SHP77 (cell line): Measurements from ENCODE around the gene CLCN7.

Experiments
- DNase-seq, 2 experiments: peaks; one replicate each; lab custom pipeline; 2025; lab: John Stamatoyannopoulos, UW

The CLCN7 gene

DNA sequence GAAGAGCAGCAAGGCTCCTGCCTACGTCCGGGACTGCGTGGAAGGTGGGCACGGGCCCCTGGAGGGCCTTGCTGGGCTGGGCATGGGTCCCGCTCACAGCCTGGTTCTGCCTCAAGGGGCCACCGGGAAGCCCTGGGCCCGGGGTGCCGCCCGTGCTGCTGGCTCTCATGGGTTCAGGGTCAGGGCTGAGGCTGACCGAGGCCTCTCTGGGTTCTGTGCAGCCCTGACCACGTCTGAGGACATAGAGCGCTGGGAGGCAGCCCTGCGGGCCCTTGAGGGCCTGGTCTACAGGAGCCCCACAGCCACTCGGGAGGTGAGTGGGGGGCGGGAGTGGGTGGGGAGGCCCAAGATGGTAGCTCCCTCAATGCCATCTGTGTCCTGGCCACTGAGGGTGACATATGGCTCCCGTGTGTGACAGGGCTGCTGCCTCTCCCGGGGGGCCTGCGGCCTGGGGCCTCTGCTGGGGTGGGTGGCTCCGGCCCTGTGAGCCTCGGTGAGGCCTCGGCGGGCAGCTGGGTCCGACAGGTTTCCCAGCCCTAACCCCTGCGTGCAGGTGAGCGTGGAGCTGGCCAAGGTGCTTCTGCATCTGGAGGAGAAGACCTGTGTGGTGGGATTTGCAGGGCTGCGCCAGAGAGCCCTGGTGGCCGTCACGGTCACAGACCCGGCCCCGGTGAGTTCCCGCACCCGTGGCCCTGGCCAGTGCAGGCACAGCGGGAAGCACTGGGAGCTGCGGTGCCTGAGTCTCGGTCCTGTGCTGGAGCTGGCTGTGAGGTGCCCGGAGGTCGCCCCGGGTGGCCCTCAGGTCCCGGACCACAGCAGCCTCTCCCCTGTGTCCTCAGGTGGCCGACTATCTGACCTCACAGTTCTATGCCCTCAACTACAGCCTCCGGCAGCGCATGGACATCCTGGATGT, 27.5 kb upstream of the CLCN7 start:
- no peak for DNase-seq

DNA sequence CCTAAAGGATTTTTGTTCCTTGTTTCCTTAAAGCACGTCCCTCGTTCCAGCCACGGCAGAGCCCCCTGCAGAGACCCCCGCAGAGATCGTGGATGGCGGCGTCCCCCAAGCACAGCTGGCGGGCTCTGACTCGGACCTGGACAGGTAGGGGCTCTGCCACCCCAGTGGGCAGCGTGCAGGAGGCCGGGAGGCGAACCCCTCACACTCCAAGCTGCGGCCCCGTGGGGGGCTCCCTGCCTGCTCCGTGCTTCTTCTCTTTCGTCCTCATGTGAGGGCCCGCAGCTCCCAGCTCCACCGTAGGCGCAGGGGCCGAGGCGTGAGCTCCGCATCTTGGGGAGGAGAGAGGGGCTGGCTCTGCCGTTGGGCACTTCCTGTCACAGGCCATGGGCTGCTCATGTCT, 26.8 kb upstream of the CLCN7 start:
- no peak for DNase-seq

DNA sequence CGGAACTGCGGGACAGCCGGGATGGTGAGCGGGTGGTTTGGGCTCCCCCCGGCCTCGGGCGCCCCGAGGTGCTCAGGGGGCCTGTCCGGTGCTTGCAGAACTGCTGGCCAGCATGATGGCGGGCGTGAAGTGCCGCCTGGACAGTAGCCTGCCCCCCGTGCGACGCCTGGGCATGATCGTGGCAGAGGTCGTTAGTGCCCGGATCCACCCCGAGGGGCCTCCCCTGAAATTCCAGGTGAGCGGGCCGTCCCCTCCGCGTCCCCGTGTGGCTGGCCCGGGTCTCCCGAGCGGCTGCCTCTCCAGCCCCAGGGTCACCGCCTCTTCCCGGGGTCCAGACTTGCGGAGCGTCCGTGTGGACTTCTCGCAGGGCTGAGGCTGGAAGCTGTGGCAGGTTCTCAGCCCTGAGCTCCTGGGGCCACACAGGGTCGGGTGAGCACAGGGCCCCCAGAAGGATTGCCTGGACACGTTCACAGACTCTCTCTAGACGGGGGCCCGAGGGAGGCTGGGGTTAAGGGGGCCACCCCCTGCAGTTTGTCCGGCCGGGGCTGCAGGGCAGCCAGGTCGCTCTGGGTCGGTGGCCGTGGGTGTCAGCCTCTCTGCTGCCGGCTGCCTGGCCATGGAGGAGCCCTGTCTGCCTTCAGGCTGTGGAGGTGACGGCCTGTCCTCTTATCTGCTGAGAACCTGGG, 25.8 kb upstream of the CLCN7 start:
- no peak for DNase-seq

DNA sequence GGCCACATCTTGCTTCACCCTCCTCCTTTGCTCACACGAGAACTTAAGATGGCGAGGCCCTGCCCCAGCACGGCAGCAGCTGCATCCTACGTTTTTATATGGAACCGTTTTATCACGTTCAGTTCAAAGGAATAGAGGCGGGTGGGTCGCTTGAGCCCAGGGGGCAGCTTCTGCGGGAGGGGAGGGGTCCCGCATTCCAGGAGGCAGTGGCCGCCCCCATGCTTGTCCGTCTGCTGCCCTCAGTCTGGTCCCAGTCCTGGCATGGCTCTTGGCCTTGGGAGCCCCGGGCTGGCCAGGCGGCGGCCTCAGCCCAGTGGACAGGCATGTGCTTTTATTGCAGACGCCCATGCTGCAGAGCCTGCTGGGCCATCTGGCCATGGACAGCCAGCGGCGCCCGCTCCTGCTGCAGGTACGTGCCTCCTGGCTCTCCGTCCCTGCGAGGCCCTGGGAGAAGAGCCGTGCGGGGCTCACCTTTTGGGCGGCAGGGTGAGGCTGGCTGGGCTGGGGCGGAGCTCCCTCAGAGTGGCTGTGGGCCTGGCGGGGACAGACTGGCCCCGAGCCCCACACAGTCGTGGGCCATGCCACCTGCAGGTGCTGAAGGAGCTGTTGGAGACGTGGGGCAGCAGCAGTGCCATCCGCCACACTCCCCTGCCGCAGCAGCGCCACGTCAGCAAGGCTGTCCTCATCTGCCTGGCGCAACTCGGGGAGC, 25.1 kb upstream of the CLCN7 start:
- DNase-seq, result no peak

DNA sequence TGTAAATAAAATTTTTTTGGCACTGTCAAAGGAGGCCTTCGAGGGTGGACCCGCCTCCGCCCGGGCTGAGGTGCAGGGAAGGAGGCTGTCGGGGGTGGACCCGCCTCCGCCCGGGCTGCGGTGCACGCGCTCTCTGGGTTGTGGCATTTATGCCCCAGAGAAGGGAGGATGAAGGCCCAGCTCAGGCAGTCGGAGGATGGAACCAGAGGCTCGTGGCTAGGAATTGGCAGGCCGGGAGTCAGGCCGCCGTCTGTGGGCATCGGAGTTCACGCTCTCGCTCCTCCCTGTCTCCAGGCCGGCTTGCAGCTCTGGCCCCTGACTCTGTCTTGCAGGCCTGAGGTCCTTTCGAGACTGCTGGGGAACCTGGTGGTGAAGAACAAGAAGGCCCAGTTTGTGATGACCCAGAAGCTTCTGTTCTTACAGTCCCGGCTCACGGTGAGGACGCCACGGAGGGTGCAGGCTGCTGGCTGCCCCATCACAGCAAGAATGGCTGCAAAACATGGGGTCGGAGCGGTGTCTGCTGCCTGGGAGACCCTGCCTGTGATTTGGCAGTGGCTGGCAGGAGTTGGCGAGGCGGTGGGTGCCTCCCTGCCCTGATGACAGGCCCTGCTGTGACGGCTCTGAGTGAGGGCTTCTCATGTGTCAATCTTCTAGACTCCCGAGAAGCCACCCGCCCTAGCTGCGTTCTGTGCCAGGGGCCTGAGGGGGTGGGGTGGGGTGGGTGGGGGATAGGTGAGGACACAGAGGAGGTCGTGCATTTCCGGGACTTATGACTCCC, 24.3 kb upstream of the CLCN7 start:
- no peak for DNase-seq

DNA sequence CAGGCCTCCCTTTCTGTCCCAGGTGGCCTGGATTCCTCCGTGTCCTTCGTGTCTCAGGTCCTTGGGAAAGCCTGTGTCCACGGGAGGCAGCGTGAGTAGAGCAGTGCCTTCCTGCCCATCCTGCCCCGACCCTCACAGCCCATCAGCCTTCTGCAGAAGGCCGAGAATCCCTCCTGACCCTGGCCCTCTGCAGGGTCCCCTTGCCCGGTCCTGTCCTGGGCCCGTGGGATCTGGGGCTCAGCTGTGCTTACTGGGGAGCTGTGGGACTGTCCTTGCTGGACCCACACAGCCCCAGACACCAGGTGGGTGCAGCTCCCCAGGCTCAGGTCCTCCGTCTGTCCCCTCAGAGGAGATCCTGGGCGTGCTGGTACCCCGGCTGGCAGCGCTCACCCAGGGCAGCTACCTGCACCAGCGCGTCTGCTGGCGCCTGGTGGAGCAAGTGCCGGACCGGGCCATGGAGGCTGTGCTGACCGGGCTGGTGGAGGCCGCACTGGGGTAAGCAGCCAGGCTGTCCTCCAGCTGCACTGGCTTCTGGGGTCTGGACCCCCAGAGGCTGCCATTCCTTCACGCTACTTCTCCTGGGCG, 22.3 kb upstream of the CLCN7 start:
- no peak for DNase-seq

DNA sequence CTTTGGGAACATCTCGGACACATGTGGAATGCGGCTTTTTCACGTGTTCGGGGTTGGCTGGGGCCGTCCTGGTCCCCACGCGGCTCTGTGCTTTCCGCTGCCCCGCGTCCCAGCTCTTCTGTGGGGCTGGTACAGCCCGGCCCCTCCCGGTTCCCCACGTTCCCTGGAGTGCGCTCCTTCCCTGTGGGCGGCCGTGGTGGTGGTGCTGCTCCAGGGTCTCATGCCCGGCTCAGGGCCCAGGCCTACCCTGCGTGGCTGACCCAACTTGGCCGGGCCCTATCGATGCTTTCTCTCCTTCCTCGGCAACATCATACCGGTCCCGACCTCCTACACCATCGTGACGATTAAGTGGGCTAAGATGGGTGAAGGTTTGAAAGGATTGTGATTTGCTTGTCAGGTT, 21.6 kb upstream of the CLCN7 start:
- no peak for DNase-seq

DNA sequence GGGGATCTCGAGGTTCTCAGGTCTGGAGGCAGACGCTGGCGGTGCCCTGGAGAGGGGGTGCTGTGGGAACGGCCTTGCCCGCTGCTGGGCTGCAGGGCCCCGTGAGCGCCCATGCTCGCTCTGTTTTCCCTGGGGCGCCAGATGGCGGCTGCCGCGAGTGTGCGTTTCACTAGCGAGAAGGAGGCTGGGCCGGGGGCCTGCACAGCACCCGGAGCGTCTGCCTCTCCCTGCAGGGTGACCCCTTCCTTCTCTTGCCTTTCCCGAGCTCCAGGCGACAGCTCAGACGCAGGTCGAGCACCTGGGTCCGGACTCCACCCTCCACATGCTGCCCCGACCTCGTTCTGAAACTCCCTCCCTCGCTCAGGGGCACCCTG, 21.0 kb upstream of the CLCN7 start:
- DNase-seq, result no peak

DNA sequence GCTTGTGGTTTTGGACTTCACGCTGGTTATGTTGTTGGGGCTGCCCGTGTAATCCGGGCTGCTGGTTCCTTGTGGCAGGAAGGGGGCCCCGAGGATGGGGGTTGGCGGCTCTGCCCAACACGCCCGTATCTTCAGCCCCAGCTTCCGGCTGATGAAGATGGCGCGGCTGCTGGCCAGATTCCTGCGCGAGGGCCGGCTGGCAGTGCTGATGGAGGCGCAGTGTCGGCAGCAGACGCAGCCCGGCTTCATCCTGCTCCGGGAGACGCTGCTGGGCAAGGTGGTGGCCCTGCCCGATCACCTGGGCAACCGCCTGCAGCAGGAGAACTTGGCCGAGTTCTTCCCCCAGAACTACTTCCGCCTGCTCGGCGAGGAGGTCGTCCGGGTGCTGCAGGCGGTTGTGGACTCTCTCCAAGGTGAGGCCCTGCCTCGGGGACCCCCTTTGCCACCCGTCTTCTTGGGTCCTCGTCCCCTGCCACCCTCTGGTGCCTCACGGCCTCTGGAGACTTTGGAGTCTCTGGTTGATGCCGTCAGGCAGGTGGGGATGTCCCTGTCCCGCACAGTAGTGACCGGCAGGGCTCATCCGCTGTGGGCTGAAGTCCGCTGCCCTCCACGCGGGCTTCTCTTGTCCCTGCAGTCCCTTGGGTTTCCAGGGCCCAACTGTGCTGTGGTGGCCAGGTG, 20.5 kb upstream of the CLCN7 start:
- DNase-seq, result no peak

DNA sequence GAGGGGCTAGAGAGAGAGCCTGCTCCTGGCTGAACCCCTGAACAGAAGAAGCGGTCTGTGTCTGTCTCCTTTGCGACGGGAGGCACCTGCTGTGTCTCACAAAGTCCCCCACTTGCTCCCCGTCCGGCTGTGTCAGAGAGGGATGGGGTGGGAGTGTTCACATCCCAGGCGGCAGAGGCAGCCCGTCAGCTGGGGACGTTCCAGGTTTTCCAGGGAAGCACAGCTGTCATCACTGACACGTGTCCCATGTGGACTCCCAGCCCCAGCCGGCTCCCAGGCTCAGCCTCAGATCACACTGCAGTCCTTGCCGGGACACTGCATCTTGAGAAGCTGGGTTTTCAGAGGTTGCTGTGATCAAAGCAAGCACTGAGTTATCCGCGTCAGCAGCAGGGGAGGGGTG, 19.9 kb upstream of the CLCN7 start:
- no peak for DNase-seq

DNA sequence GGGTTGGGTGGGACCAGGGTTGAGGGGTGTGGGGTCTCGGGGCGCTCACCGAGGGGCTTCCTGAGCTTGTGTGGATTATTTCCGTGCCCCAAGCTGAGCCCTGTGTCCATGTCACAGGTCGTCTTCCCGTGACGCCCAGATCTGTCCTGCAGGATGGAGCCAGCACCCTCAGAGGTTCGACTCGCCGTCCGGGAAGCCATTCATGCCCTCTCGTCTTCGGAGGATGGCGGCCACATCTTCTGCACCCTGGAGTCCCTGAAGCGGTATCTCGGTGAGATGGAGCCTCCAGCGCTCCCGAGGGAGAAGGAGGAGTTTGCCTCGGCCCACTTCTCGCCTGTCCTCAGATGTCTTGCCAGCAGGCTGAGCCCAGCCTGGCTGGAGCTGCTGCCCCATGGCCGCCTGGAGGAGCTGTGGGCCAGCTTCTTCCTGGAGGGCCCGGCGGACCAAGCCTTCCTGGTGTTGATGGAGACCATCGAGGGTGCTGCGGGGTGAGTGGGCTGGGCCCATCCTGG, 19.4 kb upstream of the CLCN7 start:
- DNase-seq, result no peak

DNA sequence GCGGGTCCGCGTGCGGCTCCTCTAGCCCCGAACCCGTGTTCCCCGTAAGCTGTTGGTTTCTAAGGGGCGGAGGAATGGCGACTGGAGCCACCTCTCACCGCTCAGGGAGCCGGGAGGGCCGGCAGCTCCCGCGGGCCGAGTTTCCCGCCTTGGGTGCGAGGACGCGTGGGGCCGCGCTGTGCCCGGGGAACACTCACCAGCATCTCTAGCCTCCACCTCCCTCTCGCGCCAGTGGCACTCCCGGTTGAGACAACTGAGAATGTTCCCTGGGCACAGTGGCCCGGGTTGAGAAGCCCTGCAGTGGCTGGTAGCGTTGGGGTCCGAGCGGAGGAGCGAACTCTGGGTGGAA, 18.9 kb upstream of the CLCN7 start:
- DNase-seq, result no peak

DNA sequence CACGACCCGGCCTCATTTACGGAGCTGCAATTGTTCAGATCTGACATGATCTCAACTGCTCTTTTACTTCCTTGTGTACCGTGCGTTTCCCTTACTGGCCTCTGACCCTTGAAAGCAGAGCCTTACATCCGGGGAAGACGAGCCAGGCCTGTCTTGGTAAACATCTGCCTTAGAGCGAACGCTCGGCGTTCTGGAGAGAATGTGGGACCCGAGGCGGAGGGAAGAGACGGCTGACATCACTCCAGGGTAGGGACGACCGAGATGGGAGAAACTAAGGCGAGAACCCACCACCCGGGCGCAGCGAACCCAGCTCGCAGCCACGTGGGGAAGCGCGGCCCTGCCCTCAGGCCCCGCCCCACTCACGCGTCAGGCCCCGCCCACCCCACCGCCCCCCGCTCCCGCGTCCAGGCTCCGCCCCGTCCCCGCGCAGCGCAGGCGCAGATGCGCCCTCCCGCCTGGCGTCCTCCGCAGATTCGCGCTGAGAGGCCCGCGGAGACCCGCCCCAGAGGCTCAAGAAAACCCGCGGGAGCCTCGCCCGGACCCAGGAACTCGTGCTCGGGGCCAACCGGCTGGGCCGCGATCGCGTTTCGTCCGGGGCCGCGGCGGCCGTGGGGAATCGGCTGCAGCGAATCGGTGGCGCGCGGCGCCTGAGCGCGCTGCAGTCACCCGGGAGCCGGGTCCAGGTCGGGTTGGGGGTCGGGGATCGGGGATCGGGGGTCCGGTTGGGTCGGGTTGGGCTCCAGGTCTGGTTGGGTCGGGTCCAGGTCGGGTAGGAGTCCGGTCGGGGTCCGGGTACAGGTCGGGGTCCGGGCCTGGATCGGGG, 18.3 kb upstream of the CLCN7 start, which contains the start of gene TELO2:
Gene TELO2, plus strand, starts transcription at position 438 of the 823 bp plus-strand sequence. CDS start 922 bp downstream, outside the sequence.
- peak; percentile 63 to 66 for DNase-seq

DNA sequence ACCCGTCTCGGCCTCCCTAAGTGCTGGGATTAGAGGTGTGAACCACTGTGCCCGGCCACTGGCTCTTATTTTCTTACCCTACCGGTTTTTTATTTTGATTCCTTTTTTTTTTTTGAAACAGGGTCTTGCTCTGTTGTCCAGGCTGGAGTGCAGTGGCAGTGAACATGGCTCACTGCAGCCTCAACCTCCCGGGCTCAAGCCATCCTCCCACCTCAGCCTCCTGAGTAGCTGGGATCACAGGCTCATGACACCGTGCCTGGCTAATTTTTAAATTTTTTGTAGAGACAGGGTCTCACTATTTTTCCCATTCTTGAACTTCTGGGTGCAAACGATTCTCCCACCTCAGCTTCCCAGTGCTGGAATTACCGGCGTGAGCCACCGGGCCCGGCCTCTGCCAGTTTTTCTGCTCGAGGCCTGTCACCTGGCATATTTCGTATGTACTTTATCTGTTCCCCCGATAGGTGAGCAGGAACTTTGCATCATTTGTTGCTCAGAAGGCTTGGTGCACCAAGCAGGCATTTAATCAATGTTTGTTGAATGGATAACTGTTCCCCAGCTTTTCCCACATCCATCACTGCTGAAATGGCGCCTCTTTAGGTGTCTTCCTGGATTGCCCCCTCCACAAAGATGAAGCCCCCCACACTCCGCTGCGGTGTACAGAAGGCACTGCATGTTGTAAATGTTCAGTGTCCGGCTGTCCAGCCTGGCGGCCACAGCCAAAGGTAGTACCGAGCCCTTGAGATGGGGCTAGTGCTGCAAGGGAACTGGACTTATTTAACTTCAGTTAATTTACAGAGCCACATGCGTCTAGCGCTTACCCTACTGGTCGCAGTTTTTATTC, 17.5 kb upstream of the CLCN7 start:
- no peak for DNase-seq

DNA sequence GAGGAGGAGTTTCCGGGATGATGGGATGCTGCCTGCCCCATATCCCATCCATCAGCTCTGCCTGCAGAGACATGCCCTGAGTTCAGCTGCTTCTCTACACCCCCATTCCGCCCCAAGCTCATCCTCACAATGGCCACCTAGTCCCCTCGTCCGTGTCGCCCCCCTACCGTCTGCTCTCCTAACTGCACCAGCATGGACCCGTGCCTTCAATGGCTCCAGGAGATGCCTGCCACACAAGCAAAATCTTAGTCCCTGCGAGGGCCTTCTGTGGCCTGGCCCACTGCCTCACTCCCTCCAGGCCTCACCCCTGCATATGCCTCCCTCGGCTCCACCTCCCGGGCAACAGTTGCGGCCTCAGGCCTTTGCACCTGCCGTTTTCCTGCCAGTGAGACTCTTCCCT, 16.5 kb upstream of the CLCN7 start:
- DNase-seq, result peak; percentile 26 to 43

DNA sequence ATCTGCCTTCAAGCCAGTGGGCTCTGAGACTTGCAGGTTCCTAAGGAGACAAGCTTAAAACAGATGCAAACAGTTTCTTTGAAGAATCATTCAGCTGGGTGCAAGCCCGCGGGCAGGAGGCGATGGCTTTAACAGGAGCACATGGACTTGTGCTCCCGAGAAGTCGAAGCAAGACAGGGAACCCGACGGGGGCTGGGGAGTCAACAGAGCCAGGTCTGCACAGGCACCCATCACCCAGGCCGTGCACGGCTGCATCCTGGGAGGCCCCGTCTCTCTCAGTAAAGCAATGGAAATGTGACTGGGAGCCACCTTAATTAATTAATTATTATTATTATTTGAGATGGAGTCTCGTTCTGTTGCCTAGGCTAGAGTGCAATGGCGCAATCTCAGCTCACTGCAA, 14.2 kb upstream of the CLCN7 start:
- no peak for DNase-seq

DNA sequence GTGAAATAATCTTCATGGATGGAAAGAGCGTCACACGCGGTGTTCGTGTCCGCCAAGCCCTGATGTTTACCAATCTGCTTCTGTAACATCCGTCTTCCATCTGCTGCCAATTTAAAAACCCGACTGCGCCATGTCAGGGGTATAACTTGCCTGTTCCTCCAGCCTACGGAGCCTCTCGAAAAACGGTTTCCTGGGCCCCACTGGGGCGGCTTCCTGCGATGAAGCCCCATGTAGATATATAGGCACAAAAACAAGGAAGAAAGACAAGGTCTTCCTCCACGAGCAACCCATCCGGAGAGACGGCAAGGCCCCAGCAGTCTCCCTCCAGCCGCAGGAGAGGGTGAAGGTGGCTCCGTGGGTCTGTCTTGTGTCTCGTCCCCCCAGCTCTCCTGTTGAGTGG, 13.8 kb upstream of the CLCN7 start, which contains the start of gene PTX4:
Gene PTX4, minus strand, starts transcription at position 326 of the 400 bp plus-strand sequence. Its CDS starts 35 bp downstream, at position 291.
- DNase-seq, result no peak

DNA sequence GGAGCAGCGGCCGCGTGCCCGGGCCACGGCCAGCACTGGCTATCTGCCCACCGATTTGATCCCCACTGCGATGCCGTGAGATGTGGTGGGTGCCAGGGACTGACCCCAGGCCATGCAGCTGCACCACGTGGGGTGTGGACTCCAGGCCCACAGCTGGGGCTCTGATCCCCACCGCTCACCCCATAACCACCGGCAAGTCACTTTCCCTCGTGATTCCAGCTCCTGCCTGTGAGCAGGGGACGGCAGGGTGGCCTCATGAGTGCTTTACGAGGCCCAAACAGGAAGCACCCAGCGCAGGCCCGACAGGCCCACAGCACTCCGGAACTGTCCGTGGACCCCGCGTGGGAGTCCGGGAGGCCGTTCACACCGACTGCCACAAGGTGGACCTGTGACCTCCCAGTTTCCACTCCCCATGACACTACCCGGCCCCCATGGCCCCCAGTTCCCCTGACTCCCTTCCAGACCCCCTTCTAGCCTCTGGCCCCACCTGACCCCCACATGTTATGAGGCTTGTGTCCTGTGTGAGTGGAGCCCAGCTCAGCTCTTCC, 13.3 kb upstream of the CLCN7 start:
- DNase-seq, result no peak
